GM12891 (cell line): ENCODE results near the gene FAM72A.
"Not testable (repeated sequence)": the region's sequence is repeated elsewhere in the genome, so short reads cannot be mapped to it uniquely, and the experiment has no call there.

ENCODE experiments used
- PAX5 ChIP-seq: IDR thresholded peaks from 2 replicates; pipeline ENCODE4 v1.6.1; 2011; ENCODE audit warnings: low read length, moderate library complexity, mild to moderate bottlenecking; ENCODE audit not compliant: insufficient read depth, severe bottlenecking
- POLR2A ChIP-seq: IDR thresholded peaks from 2 replicates; pipeline ENCODE4 v1.6.1; 2011; ENCODE audit warnings: low read depth, low read length, control low read depth
- POLR2AphosphoS5 ChIP-seq: IDR thresholded peaks from 2 replicates; pipeline ENCODE4 v1.6.1; 2011; ENCODE audit warnings: low read depth, low read length, control low read depth
- POU2F2 ChIP-seq: IDR thresholded peaks from 2 replicates; pipeline ENCODE4 v1.6.1; 2011; ENCODE audit warnings: low read depth, mild to moderate bottlenecking, control low read depth, low read length, moderate library complexity
- SPI1 ChIP-seq: IDR thresholded peaks from 2 replicates; pipeline ENCODE4 v1.6.1; 2011; ENCODE audit warnings: low read depth, low read length, control low read depth
- TAF1 ChIP-seq: IDR thresholded peaks from 2 replicates; pipeline ENCODE4 v1.6.1; 2011; ENCODE audit warnings: low read depth, low read length, control low read depth

GRCh38 chr1:206178061-206178989 lies 24.3 kb downstream of the FAM72A start:
- not testable (repeated sequence) for TF ChIP-seq POLR2A, POLR2AphosphoS5, TAF1, SPI1, POU2F2, PAX5
